ENCODE data around the gene MESP2.

DNA sequence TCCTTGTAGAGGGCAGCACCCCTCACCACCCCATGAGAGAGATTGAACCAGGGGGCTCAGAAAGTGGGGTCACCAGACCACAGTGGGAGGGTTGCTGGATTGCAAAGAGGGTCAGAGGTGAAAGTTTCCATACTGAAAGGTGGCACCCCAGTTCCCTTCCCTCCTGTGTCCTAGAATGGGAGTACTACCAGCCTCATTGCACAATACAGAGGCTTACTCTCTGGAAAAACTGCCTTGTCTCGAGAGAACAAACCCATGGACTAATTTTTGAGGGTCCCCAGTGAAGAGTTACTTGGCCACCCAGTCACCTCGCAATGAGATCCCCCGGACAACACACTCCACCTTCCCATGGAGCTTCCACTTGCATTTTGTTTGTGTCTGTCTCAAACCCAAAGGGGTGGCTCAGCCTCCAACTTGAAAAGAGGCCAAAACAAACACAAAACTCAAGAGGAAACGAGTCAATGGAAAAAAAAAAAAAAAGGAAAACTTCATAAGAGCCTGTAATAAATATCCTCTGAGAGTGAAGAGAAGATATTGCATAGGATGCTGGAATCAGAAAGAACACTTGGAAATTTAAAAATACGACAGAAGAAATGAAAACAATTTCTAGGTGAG lies 18.6 kb downstream of the MESP2 start:
- TF ChIP-seq, protein P1, sequence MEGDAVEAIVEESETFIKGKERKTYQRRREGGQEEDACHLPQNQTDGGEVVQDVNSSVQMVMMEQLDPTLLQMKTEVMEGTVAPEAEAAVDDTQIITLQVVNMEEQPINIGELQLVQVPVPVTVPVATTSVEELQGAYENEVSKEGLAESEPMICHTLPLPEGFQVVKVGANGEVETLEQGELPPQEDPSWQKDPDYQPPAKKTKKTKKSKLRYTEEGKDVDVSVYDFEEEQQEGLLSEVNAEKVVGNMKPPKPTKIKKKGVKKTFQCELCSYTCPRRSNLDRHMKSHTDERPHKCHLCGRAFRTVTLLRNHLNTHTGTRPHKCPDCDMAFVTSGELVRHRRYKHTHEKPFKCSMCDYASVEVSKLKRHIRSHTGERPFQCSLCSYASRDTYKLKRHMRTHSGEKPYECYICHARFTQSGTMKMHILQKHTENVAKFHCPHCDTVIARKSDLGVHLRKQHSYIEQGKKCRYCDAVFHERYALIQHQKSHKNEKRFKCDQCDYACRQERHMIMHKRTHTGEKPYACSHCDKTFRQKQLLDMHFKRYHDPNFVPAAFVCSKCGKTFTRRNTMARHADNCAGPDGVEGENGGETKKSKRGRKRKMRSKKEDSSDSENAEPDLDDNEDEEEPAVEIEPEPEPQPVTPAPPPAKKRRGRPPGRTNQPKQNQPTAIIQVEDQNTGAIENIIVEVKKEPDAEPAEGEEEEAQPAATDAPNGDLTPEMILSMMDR (conservative IDR thresholded peaks at IDR 0.05 in 1 of 2, IDR thresholded peaks at IDR 0.05 in 1 of 2; ENCODE audit: low read depth in 1 of 2, low read length in 2 of 2): no peak
- no peak for TF ChIP-seq EZH2 (IDR thresholded peaks at IDR 0.05; ENCODE audit: low read length, missing control alignments)
